H1 (cell line): ENCODE results near the gene FGGY.

Experiments used
- ATF3 ChIP-seq: IDR thresholded peaks from 2 replicates; pipeline ENCODE4 v1.6.1; 2011; ENCODE audit warnings: low read depth, mild to moderate bottlenecking, low read length; ENCODE audit not compliant: insufficient read depth
- BACH1 ChIP-seq: IDR thresholded peaks from 2 replicates; pipeline ENCODE4 v1.6.1; 2012; ENCODE audit warnings: low read length, improper control_type of control experiment
- CBX5 ChIP-seq: fragments of 300-800, 300-1000 bp; sonication (generic); IDR thresholded peaks from 2 replicates; pipeline ENCODE4 v1.7.1; 2016; ENCODE audit warnings: antibody characterized with exemption, low read length, low read depth
- CEBPB ChIP-seq: IDR thresholded peaks from 2 replicates; pipeline ENCODE4 v1.6.1; 2012; ENCODE audit warnings: low read depth, low read length
- EP300 ChIP-seq, 2 experiments: IDR thresholded peaks; 1 replicate in 1 of 2; 2 replicates in 1 of 2; pipeline ENCODE4 v1.6.1; 2011 to 2012; ENCODE audit warnings: low read depth in 2 of 2, low read length in 2 of 2, mild to moderate bottlenecking in 2 of 2, borderline replicate concordance in 1 of 2, inconsistent platforms in 1 of 2, moderate library complexity in 1 of 2
- GTF2F1 ChIP-seq: IDR thresholded peaks from 2 replicates; pipeline ENCODE4 v1.6.1; 2012; ENCODE audit warnings: low read depth, low read length, improper control_type of control experiment, borderline replicate concordance
- POLR2A ChIP-seq, 2 experiments: IDR thresholded peaks; 1 replicate in 1 of 2; 2 replicates in 1 of 2; pipeline ENCODE4 v1.6.1; 2011; ENCODE audit warnings: low read depth in 2 of 2, low read length in 2 of 2, mild to moderate bottlenecking in 2 of 2; ENCODE audit errors: control extremely low read depth in 1 of 2
- POLR2AphosphoS5 ChIP-seq: IDR thresholded peaks from 2 replicates; pipeline ENCODE4 v1.6.1; 2011; ENCODE audit warnings: low read depth, low read length
- RAD21 ChIP-seq, 2 experiments: IDR thresholded peaks in 1 of 2; conservative IDR thresholded peaks in 1 of 2; 2 replicates each; pipeline ENCODE4 v1.6.1; 2011; ENCODE audit warnings: low read depth in 2 of 2, low read length in 2 of 2, improper control_type of control experiment in 1 of 2, inconsistent platforms in 1 of 2, mild to moderate bottlenecking in 1 of 2, moderate library complexity in 1 of 2
- SIX5 ChIP-seq: IDR thresholded peaks from 2 replicates; pipeline ENCODE4 v1.6.1; 2011; ENCODE audit warnings: mild to moderate bottlenecking, low read depth, low read length
- ZNF274 ChIP-seq: IDR thresholded peaks from 2 replicates; pipeline ENCODE4 v1.7.0; 2012; ENCODE audit warnings: low read length, borderline replicate concordance; ENCODE audit errors: extremely low read depth
- TF ChIP-seq, protein P1 (sequence below), 3 experiments: IDR thresholded peaks; 1 replicate in 2 of 3; 2 replicates in 1 of 3; pipeline versions ENCODE4 v1.5.1 to v1.6.1; 2011; ENCODE audit warnings: low read length in 3 of 3, mild to moderate bottlenecking in 3 of 3, inconsistent platforms in 2 of 3, low read depth in 1 of 3, moderate library complexity in 1 of 3; ENCODE audit not compliant: insufficient read depth in 1 of 3; ENCODE audit errors: control extremely low read depth in 1 of 3

GRCh38 chr1:59393211-59394180 is 96.6 kb downstream of the FGGY start:
- TF ChIP-seq POLR2AphosphoS5 = no peak
- TF ChIP-seq POLR2A (IDR thresholded peaks at IDR 0.05; ENCODE audit: control extremely low read depth in 1 of 2, low read depth in 2 of 2, low read length in 2 of 2) = no peak
- no peak for TF ChIP-seq CBX5
- TF ChIP-seq, protein P1, sequence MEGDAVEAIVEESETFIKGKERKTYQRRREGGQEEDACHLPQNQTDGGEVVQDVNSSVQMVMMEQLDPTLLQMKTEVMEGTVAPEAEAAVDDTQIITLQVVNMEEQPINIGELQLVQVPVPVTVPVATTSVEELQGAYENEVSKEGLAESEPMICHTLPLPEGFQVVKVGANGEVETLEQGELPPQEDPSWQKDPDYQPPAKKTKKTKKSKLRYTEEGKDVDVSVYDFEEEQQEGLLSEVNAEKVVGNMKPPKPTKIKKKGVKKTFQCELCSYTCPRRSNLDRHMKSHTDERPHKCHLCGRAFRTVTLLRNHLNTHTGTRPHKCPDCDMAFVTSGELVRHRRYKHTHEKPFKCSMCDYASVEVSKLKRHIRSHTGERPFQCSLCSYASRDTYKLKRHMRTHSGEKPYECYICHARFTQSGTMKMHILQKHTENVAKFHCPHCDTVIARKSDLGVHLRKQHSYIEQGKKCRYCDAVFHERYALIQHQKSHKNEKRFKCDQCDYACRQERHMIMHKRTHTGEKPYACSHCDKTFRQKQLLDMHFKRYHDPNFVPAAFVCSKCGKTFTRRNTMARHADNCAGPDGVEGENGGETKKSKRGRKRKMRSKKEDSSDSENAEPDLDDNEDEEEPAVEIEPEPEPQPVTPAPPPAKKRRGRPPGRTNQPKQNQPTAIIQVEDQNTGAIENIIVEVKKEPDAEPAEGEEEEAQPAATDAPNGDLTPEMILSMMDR (IDR thresholded peaks at IDR 0.05; ENCODE audit: control extremely low read depth in 1 of 3, insufficient read depth in 1 of 3, low read depth in 1 of 3, low read length in 3 of 3) = no peak
- no peak for TF ChIP-seq CEBPB
- TF ChIP-seq BACH1 = no peak
- TF ChIP-seq SIX5 = no peak
- no peak for TF ChIP-seq ATF3
- no peak for TF ChIP-seq EP300 (IDR thresholded peaks at IDR 0.05; ENCODE audit: borderline replicate concordance in 1 of 2, low read depth in 2 of 2, low read length in 2 of 2)
- no peak for TF ChIP-seq GTF2F1
- TF ChIP-seq RAD21 (IDR thresholded peaks at IDR 0.05 in 1 of 2, conservative IDR thresholded peaks at IDR 0.05 in 1 of 2; ENCODE audit: low read depth in 2 of 2, low read length in 2 of 2) = no peak
- no peak for TF ChIP-seq ZNF274
